GM19193 (cell line): ENCODE results near the gene HTT-AS.

Experiments used
- POLR2A ChIP-seq: IDR thresholded peaks from 4 replicates; pipeline ENCODE4 v1.6.1; 2011; ENCODE audit not compliant: insufficient read depth, insufficient read length; ENCODE audit errors: extremely low read depth

The HTT-AS gene

DNA sequence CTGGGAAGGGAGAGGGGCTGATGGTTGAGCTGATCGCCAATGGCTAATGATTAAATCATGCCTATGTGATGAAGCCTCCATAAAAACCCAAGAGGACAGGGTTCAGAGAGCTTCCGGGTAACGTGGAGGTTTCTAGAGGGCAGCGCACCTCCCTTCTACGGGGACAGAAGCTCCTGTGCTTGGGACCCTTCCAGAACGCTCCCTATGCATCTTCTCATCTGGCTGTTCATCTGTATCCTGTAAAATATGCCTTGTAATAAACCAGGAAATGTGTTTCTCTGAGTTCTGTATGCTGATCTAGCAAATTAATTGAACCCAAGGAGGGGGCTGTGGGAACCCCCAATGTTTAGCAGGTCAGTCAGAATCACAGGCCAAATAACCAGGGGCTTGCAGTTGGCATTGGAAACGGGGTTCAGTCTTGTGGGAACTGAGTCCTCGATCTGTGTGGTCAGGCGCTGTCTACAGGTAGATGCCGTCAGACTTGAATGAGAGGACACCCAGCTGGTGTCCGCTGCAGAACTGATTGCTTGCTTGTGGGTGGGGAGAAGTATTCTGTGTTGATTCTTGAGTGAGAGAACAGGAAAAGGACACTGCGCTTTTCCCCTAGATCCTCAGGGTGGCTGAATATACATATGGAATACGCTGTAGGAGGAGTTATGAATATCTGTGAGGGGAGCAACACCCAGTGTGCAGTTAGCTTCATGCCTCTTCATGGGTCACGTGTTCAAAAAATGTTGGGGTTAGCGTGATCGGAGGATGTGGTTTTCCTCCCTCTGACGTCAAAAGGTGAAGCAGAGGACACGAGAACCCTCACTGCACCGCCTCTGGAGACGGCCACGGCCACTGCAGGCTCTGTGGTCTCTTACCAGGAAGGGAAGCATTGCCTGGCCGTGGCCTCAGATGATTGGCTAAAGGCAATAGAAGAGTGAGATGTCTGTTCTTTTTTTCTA lies 29.2 kb downstream of the HTT-AS start:
- no peak for TF ChIP-seq POLR2A

- no peak for TF ChIP-seq POLR2A
These were observed 30.9 kb downstream of the HTT-AS start for GRCh38 chr4:3043282-3044020.

DNA sequence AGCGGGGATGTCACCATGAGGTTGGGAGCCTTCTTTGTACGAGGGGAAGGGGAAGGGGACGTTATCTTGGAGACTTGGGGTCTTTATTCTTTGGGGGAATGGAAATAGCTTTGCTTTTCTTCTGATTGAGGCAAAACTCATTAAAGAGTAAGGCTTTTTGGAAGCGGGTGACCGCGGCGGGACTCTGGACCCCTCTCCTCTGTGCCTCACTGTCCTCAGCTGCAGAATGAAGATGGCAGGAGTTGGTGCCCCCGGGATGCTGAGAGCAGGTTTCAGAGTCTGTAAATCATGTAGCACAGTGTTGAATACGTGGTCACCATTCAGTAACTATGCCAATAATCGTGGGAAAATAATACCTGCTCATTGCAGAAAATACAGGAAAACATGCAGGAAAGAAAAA lies 32.1 kb downstream of the HTT-AS start:
- TF ChIP-seq POLR2A = no peak

- peak; percentile 54 for TF ChIP-seq POLR2A
These were observed 32.9 kb downstream of the HTT-AS start for GRCh38 chr4:3041192-3042142.

DNA sequence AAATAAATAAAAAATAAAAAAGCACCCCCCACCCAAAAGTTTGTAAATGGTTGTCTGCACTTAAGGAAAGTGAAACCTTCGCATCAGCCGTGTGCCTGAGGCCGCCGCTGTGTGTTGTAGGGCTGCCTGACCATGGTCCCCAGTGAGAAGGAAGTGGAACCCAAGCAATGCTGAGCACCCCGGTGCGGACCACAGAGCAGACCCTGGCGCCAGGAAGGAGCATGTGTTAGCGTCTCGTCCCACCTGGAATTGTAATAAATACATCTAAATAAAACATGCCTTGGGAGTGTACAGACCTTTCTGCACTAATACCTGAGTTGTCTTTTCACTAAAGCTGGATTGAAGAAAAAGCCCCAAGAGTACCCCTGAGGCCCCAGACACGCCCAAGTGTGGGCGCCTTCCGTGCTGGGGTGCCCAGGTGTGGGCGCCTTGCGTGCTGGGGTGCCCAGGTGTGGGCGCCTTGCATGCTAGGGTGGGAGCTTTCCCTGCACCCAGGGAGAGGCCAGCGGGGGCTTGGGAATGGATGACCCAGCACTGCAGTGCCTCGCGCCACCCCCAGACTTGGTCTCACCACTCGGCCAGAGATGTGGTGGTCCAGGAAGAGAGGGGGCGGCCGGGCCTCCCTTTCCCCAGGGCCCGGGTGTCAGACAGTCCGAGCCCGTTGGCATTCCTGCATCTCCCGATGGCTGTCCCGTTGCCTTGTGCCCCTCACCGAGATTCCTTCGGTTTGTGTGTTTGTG lies 33.7 kb downstream of the HTT-AS start:
- TF ChIP-seq POLR2A = peak; percentile 37

- TF ChIP-seq POLR2A = no peak
These were observed 34.5 kb downstream of the HTT-AS start for GRCh38 chr4:3039706-3040366.

GRCh38 chr4:3037957-3038461 lies 36.3 kb downstream of the HTT-AS start:
- no peak for TF ChIP-seq POLR2A

- no peak for TF ChIP-seq POLR2A
These were observed 38.0 kb downstream of the HTT-AS start for GRCh38 chr4:3036131-3036952.

DNA sequence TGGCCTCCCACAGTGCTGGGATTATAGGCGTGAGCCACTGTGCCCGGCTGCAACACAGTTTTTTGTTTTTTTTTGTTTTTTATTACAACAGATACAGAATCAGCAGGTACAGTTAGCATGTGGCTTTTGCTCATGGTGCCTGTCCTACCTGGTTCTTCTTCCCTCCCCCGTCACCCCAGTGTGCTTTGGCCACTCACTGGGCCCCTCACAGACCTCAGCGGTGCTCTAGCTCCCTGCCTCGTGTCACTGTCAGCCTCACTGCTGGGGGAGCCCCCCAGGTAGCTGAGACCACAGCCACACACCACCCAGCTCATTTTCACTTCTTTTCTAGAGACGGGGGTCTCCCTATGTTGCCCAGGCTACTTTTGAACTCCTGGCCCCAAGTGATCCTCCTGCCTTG lies 38.7 kb downstream of the HTT-AS start:
- no peak for TF ChIP-seq POLR2A

- no peak for TF ChIP-seq POLR2A
These were observed 39.1 kb downstream of the HTT-AS start for GRCh38 chr4:3035249-3035648.

DNA sequence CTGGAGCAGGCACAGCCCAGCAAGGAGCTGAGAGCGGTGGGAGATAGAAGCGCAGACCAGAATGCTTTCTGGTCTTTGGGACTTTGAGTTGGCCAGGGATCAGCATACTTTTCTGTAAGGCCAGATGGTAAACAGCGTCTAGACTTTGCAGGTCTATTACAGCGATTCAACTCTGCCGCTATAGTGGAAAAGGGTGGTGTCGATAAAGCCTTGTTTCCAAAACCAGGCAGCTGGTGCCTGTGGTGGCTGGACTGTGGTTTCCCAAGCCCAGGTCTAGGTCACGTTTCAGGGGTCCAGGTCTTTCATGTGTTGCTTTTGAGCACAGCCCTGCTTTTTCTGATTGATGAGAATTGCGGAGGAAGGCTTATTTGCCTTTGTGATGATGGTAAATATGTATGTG lies 40.1 kb downstream of the HTT-AS start:
- no peak for TF ChIP-seq POLR2A

DNA sequence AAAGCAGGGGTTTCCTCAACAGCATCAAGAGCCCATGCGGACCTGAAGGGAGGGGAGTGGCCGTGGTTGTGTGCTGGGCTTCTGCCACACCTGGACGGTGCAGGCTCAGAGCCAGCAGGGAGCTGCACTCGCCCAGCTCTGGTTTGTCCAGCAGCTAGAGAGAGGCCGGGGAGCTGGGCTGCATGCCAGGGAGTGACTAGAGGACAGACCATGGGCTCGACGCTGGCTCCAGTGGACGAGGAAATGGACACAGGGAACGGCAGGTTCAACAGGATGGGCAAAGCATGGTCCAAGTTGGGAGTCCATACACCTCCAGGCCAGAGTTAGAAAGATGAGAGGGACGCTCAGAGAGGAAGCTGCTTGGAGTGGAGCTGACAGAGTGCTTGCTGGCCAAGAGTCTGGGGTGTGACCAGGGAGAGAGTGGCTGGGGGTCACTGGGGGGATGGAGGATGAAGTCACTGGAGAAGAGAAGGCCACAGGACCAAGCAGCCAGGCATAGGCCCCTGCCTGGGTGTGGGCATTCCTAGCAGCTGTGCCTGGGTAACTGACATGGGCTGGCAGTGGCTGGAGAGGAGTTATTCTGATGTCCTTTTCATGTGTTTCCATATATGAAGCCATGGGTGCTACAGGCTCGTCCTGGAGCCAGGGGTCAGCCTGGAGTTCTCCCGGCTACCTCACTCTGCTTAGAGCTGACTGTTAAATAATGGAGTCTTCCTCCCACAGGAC lies 42.8 kb downstream of the HTT-AS start:
- TF ChIP-seq POLR2A = no peak

DNA sequence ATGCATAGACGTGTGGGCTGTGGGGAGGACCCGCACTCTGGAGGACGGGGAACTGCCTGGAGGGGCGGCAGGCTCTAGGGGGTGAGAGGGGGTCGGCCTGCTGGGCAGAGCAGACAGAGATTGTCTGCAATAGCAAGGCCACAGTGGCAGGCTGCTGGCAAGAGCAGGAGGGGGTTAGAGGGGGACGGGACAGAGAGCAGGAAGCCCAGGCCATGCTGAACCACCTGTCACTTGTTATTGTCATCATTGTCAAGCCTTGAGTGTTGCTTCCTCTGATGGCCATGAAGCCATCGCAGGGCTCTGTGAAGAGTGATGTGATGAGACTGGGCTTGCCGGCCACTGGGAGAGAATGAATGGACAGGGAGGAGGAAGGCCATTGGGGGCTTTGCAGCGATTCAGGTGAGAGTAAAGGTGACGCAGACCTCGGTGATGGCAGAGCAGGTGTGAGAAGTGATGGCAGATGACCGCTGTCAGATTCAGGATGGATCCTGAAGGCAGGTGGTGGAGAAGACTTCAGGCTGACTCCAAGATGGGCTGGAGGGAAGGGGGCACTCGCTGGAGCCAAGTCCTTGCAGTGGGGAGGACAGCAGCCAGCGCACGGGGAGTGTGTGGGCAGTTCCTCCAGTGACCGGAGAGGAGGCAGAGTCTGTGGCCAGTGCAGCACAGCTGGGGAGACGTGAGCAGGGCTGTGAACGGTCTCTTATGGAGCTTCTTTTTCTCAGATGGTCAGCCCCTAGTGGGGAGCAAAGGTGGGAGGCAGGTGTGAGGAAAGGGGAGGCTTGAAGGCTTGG lies 43.6 kb downstream of the HTT-AS start:
- TF ChIP-seq POLR2A = no peak
